Breast epithelium (tissue), 3 donors: ENCODE measurements around the gene ARMC12.

Experiments used
- CTCF ChIP-seq, 3 donors: fragments of 450-650 bp; IDR thresholded peaks; one replicate each; pipeline ENCODE4 v1.5.1; 2016 to 2017; ENCODE audit warnings: antibody characterized with exemption in 3 of 3, mild to moderate bottlenecking in 3 of 3, moderate library complexity in 3 of 3
- POLR2A ChIP-seq: fragments of 450-650 bp; IDR thresholded peaks from one replicate; pipeline ENCODE4 v1.6.1; 2016; ENCODE audit warnings: antibody characterized with exemption, mild to moderate bottlenecking, moderate library complexity
- POLR2AphosphoS5 ChIP-seq, 3 donors: sonication (generic); formaldehyde crosslinking; IDR thresholded peaks; one replicate each; pipeline ENCODE4 v1.6.1; 2017; ENCODE audit warnings: antibody characterized with exemption in 3 of 3

GRCh38 chr6:35723587-35723986 is 13.2 kb upstream of the ARMC12 start:
- no peak for TF ChIP-seq POLR2A
- no peak for TF ChIP-seq CTCF (IDR thresholded peaks at IDR 0.05)
- TF ChIP-seq POLR2AphosphoS5 (IDR thresholded peaks at IDR 0.05): no peak
